Frontal cortex (tissue), 4 donors: Measurements from ENCODE around the gene SMPDL3A. TPM values are rescaled to one million over a fixed set of nuclear protein-coding genes. Genes with fewer than 3 reads are reported as not detected.

Experiments used
- DNase-seq, 2 donors: peaks; one replicate each; pipeline ENCODE4 v3.0.0; 2012; ENCODE audit warnings: low spot score in 2 of 2
- FAIRE-seq: peaks from 2 replicates; lab custom pipeline; 2012; peaks lifted over from hg19 to GRCh38; lab: Jason Lieb, UNC
- total RNA-seq: library from RNA; depleted of rRNA; stranded (reverse); fragments of >200 nt; gene quantifications from one replicate; pipeline ENCODE4 v1.2.3, GENCODE V29; 2014
- donor health status: control.
- donor health status: control.
- donor health status: control.

SMPDL3A gene
- total RNA-seq, 1 donor from 2014 or later = 13.0 TPM

GRCh38 chr6:122772724-122773415, 16.2 kb upstream of the SMPDL3A start:
- DNase-seq (no peak), FAIRE-seq (no peak)

GRCh38 chr6:122775975-122776374, 13.1 kb upstream of the SMPDL3A start:
- FAIRE-seq (no peak), DNase-seq (no peak)

GRCh38 chr6:122778302-122778701, 10.8 kb upstream of the SMPDL3A start:
- DNase-seq = no peak
- no peak for FAIRE-seq

- FAIRE-seq (no peak), DNase-seq (no peak)
Measured at GRCh38 chr6:122778985-122779661, 9.9 kb upstream of the SMPDL3A start.

GRCh38 chr6:122779667-122780066, 9.4 kb upstream of the SMPDL3A start, which contains the start of gene FABP7:
Gene FABP7, plus strand, starts transcription at chr6:122779716. Its CDS starts 79 bp downstream, at chr6:122779795.
- FAIRE-seq = no peak
- DNase-seq = no peak

GRCh38 chr6:122780114-122780513, 8.9 kb upstream of the SMPDL3A start:
- DNase-seq = no peak
- FAIRE-seq = no peak

GRCh38 chr6:122781716-122782115, 7.3 kb upstream of the SMPDL3A start:
- FAIRE-seq = no peak
- no peak for DNase-seq

GRCh38 chr6:122783401-122783800, 5.7 kb upstream of the SMPDL3A start:
- FAIRE-seq = no peak
- DNase-seq = no peak

- no peak for FAIRE-seq
- DNase-seq = no peak
Measured at GRCh38 chr6:122785891-122786290, 3.2 kb upstream of the SMPDL3A start.

GRCh38 chr6:122787721-122788120, 1.3 kb upstream of the SMPDL3A start:
- FAIRE-seq (no peak), DNase-seq (no peak)

GRCh38 chr6:122788208-122788607, 850 bp upstream of the SMPDL3A start:
- DNase-seq (no peak), FAIRE-seq (no peak)

- DNase-seq (no peak), FAIRE-seq (no peak)
Measured at GRCh38 chr6:122788663-122789181, 336 bp upstream of the SMPDL3A start.

GRCh38 chr6:122790028-122790422, 967 bp downstream of the SMPDL3A start:
- DNase-seq (no peak), FAIRE-seq (no peak)

- peak in 1 of 2 donors; percentile 28 for DNase-seq
- FAIRE-seq = no peak
Measured at GRCh38 chr6:122790423-122791309, 1.6 kb downstream of the SMPDL3A start.

GRCh38 chr6:122791310-122791679, 2.2 kb downstream of the SMPDL3A start:
- DNase-seq = no peak

GRCh38 chr6:122792766-122793165, 3.7 kb downstream of the SMPDL3A start:
- DNase-seq (no peak), FAIRE-seq (no peak)

More at GRCh38 chr6:122791310-122791679, 2.2 kb downstream of the SMPDL3A start:
- no peak for FAIRE-seq

- no peak for DNase-seq
- no peak for FAIRE-seq
Measured at GRCh38 chr6:122797537-122797936, 8.5 kb downstream of the SMPDL3A start.

- FAIRE-seq (no peak), DNase-seq (no peak)
Measured at GRCh38 chr6:122798099-122798641, 9.1 kb downstream of the SMPDL3A start.

- DNase-seq = no peak
- no peak for FAIRE-seq
Measured at GRCh38 chr6:122799140-122799745, 10.2 kb downstream of the SMPDL3A start.
